HepG2 (cell line): ENCODE data around the gene C16orf54. TPM values are rescaled to one million over a fixed set of nuclear protein-coding genes. Genes with fewer than 3 reads are reported as not detected.

Source experiments
- GFI1 ChIP-seq: sonication (generic); formaldehyde crosslinking; IDR thresholded peaks from 2 replicates; pipeline ENCODE4 v1.5.0; 2020; ENCODE audit warnings: missing genetic modification reagents, mild to moderate bottlenecking, borderline replicate concordance
- HIVEP1 ChIP-seq: sonication (generic); formaldehyde crosslinking; IDR thresholded peaks from 2 replicates; pipeline ENCODE4 v1.4.0; 2020; ENCODE audit warnings: mild to moderate bottlenecking, missing genetic modification reagents
- KDM2A ChIP-seq: sonication (generic); formaldehyde crosslinking; IDR thresholded peaks from 2 replicates; pipeline ENCODE4 v1.4.0; 2020; ENCODE audit warnings: low read depth, missing genetic modification reagents, borderline replicate concordance
- PCBP1 ChIP-seq: fragments of 200-400 bp; formaldehyde crosslinking; IDR thresholded peaks from 2 replicates; pipeline ENCODE4 v1.6.1; 2017; ENCODE audit warnings: mild to moderate bottlenecking, low read depth, low read length, borderline replicate concordance
- SNAPC2 ChIP-seq: sonication (generic); formaldehyde crosslinking; IDR thresholded peaks from 2 replicates; pipeline ENCODE4 v1.8.1; 2022; ENCODE audit warnings: mild to moderate bottlenecking, missing genetic modification reagents
- ZKSCAN1 ChIP-seq: fragments of 150-350 bp; IDR thresholded peaks from 2 replicates; pipeline ENCODE4 v1.6.1; 2014; ENCODE audit warnings: low read length
- ZNF382 ChIP-seq: sonication (generic); formaldehyde crosslinking; IDR thresholded peaks from 2 replicates; pipeline ENCODE4 v1.5.0; 2020; ENCODE audit warnings: missing genetic modification reagents, mild to moderate bottlenecking, borderline replicate concordance
- ZNF431 ChIP-seq: sonication (generic); formaldehyde crosslinking; IDR thresholded peaks from 2 replicates; pipeline ENCODE4 v1.9.0; 2022; ENCODE audit warnings: missing genetic modification reagents, low read depth, mild to moderate bottlenecking, borderline replicate concordance
- ZNF460 ChIP-seq: sonication (generic); formaldehyde crosslinking; IDR thresholded peaks from 2 replicates; pipeline ENCODE4 v1.5.1; 2020; ENCODE audit warnings: missing genetic modification reagents, mild to moderate bottlenecking, borderline replicate concordance
- ZNF598 ChIP-seq: sonication (generic); formaldehyde crosslinking; IDR thresholded peaks from 2 replicates; pipeline ENCODE4 v1.5.1; 2020; ENCODE audit warnings: mild to moderate bottlenecking, missing genetic modification reagents, borderline replicate concordance
- ZNF674 ChIP-seq: sonication (generic); formaldehyde crosslinking; IDR thresholded peaks from 2 replicates; pipeline ENCODE4 v1.5.0; 2020; ENCODE audit warnings: low read depth, mild to moderate bottlenecking, missing genetic modification reagents
- polyA plus RNA-seq, 8 experiments: library from polyadenylated mRNA; depleted of rRNA in 3 of 8; stranded (reverse) in 7 of 8; unstranded in 1 of 8; fragments of >200 nt; fragmentation: Illumina TruSeq in 4 of 8; extraction: Trizol in 4 of 8; gene quantifications; 2 replicates each; pipeline versions ENCODE4 v1.2.1 to v1.2.3, GENCODE V29; 2011 to 2016; ENCODE audit warnings: low read depth in 4 of 8, missing spikeins in 1 of 8, mixed read lengths in 1 of 8; ENCODE audit not compliant: insufficient read depth in 1 of 8
- total RNA-seq, 5 experiments: library from RNA; depleted of rRNA; stranded (reverse); fragments of >200 nt; fragmentation: Illumina TruSeq; extraction: Trizol; gene quantifications; 2 replicates each; pipeline ENCODE4 v1.2.3, GENCODE V29; 2016; ENCODE audit warnings: low read depth in 1 of 5
- TF ChIP-seq, protein P1 (sequence below): sonication (generic); formaldehyde crosslinking; IDR thresholded peaks from 2 replicates; pipeline ENCODE4 v1.4.0; 2020; ENCODE audit warnings: missing genetic modification reagents
- TF ChIP-seq, protein P2 (sequence below): sonication (generic); formaldehyde crosslinking; conservative IDR thresholded peaks from 2 replicates; pipeline ENCODE4 v1.4.0; 2020; ENCODE audit warnings: missing genetic modification reagents
- TF ChIP-seq, protein P3 (sequence below): sonication (generic); formaldehyde crosslinking; IDR thresholded peaks from 2 replicates; pipeline ENCODE4 v1.4.0; 2020; ENCODE audit warnings: missing genetic modification reagents
- TF ChIP-seq, protein P4 (sequence below): sonication (generic); formaldehyde crosslinking; conservative IDR thresholded peaks from 2 replicates; pipeline ENCODE4 v1.4.0; 2020; ENCODE audit warnings: mild to moderate bottlenecking, missing genetic modification reagents, moderate library complexity
- TF ChIP-seq, protein P5 (sequence below): sonication (generic); formaldehyde crosslinking; IDR thresholded peaks from 2 replicates; pipeline ENCODE4 v1.8.0; 2023; ENCODE audit warnings: mild to moderate bottlenecking, missing genetic modification reagents

The C16orf54 gene
- total and polyA plus RNA-seq, 2 of the 13 experiments (the other 11 are each of a cell fraction or from before 2014, with no cell fraction given) = not detected

DNA sequence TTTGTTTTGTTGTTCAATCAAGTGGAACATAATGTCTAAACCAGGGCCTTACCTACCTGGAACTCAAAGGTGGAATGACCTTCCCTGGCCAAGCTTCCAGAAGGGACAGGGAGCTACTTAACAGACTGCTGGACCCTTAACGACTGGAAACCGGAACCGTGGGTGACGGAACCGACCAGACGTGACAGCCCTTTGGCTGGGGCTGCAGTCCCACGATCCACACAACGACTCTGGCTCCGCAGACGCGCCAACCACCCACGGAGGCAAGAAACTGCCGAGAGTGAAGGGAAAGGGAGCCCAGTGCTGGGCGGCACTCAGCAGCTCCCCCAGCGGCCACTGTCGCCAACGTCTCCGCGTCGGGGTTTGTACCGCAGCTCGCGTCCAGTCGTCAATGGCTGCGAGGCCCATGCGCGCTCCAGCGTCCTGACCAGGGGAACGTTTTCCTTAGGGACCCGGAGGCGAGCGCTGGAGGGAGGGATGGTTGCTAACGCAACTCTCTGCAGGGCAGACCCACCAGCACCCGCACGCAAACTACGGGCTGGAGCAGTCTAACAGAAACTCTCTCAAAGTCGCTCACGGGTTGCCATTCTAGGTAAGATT lies 39.2 kb upstream of the C16orf54 start (continued):
- TF ChIP-seq, protein P1, sequence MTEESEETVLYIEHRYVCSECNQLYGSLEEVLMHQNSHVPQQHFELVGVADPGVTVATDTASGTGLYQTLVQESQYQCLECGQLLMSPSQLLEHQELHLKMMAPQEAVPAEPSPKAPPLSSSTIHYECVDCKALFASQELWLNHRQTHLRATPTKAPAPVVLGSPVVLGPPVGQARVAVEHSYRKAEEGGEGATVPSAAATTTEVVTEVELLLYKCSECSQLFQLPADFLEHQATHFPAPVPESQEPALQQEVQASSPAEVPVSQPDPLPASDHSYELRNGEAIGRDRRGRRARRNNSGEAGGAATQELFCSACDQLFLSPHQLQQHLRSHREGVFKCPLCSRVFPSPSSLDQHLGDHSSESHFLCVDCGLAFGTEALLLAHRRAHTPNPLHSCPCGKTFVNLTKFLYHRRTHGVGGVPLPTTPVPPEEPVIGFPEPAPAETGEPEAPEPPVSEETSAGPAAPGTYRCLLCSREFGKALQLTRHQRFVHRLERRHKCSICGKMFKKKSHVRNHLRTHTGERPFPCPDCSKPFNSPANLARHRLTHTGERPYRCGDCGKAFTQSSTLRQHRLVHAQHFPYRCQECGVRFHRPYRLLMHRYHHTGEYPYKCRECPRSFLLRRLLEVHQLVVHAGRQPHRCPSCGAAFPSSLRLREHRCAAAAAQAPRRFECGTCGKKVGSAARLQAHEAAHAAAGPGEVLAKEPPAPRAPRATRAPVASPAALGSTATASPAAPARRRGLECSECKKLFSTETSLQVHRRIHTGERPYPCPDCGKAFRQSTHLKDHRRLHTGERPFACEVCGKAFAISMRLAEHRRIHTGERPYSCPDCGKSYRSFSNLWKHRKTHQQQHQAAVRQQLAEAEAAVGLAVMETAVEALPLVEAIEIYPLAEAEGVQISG (CRISPR knock-in tag) = peak; percentile 79
- TF ChIP-seq, protein P2, sequence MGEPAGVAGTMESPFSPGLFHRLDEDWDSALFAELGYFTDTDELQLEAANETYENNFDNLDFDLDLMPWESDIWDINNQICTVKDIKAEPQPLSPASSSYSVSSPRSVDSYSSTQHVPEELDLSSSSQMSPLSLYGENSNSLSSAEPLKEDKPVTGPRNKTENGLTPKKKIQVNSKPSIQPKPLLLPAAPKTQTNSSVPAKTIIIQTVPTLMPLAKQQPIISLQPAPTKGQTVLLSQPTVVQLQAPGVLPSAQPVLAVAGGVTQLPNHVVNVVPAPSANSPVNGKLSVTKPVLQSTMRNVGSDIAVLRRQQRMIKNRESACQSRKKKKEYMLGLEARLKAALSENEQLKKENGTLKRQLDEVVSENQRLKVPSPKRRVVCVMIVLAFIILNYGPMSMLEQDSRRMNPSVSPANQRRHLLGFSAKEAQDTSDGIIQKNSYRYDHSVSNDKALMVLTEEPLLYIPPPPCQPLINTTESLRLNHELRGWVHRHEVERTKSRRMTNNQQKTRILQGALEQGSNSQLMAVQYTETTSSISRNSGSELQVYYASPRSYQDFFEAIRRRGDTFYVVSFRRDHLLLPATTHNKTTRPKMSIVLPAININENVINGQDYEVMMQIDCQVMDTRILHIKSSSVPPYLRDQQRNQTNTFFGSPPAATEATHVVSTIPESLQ (CRISPR knock-in tag) = no peak
- TF ChIP-seq GFI1 (no peak), HIVEP1 (CRISPR knock-in tag) (no peak), ZNF460 (no peak), ZNF674 (CRISPR knock-in tag) (no peak), ZNF598 (peak; percentile 98), ZNF382 (CRISPR knock-in tag) (no peak), SNAPC2 (CRISPR knock-in tag) (no peak), PCBP1 (no peak), ZNF431 (CRISPR knock-in tag) (no peak), ZKSCAN1 (0 out of 2 replicates have a peak, but pooled peaks have one; percentile 15), KDM2A (CRISPR knock-in tag) (peak; percentile 93)
- TF ChIP-seq, protein P3, sequence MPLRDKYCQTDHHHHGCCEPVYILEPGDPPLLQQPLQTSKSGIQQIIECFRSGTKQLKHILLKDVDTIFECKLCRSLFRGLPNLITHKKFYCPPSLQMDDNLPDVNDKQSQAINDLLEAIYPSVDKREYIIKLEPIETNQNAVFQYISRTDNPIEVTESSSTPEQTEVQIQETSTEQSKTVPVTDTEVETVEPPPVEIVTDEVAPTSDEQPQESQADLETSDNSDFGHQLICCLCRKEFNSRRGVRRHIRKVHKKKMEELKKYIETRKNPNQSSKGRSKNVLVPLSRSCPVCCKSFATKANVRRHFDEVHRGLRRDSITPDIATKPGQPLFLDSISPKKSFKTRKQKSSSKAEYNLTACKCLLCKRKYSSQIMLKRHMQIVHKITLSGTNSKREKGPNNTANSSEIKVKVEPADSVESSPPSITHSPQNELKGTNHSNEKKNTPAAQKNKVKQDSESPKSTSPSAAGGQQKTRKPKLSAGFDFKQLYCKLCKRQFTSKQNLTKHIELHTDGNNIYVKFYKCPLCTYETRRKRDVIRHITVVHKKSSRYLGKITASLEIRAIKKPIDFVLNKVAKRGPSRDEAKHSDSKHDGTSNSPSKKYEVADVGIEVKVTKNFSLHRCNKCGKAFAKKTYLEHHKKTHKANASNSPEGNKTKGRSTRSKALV (CRISPR knock-in tag) = peak; percentile 62; the same call in 1 of the 2 replicates
- TF ChIP-seq, protein P4, sequence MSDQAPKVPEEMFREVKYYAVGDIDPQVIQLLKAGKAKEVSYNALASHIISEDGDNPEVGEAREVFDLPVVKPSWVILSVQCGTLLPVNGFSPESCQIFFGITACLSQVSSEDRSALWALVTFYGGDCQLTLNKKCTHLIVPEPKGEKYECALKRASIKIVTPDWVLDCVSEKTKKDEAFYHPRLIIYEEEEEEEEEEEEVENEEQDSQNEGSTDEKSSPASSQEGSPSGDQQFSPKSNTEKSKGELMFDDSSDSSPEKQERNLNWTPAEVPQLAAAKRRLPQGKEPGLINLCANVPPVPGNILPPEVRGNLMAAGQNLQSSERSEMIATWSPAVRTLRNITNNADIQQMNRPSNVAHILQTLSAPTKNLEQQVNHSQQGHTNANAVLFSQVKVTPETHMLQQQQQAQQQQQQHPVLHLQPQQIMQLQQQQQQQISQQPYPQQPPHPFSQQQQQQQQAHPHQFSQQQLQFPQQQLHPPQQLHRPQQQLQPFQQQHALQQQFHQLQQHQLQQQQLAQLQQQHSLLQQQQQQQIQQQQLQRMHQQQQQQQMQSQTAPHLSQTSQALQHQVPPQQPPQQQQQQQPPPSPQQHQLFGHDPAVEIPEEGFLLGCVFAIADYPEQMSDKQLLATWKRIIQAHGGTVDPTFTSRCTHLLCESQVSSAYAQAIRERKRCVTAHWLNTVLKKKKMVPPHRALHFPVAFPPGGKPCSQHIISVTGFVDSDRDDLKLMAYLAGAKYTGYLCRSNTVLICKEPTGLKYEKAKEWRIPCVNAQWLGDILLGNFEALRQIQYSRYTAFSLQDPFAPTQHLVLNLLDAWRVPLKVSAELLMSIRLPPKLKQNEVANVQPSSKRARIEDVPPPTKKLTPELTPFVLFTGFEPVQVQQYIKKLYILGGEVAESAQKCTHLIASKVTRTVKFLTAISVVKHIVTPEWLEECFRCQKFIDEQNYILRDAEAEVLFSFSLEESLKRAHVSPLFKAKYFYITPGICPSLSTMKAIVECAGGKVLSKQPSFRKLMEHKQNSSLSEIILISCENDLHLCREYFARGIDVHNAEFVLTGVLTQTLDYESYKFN (CRISPR knock-in tag) = no peak
- TF ChIP-seq, protein P5, sequence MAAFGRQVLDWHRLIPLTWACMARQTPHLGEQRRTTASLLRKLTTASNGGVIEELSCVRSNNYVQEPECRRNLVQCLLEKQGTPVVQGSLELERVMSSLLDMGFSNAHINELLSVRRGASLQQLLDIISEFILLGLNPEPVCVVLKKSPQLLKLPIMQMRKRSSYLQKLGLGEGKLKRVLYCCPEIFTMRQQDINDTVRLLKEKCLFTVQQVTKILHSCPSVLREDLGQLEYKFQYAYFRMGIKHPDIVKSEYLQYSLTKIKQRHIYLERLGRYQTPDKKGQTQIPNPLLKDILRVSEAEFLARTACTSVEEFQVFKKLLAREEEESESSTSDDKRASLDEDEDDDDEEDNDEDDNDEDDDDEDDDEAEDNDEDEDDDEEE (CRISPR knock-in tag) = no peak
